ENCODE measurements around the gene SPDYE16.
"Not testable (repeated sequence)": the region's sequence is repeated elsewhere in the genome, so short reads cannot be mapped to it uniquely, and the experiment has no call there.

DNA sequence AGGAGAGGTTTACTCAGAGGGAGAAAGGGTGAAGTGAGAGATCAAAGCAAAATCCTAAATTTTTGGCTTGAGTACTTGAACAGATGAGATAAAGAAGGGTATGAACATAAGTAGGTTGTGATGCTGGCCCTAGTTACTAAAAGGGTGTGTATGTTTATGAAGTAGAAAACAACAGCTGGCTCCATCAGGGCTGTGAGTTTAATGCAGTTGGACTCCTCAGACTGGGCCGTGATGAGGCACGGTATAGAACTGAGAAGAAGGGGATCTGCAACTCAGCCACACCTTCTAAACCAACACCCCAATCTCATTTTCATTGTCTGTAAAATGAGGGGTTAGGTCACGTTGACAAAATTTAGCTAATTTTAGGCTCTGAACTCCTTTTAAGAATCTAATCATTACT, 29.2 kb upstream of the SPDYE16 start:
- not testable (repeated sequence) for TF ChIP-seq CTCF (conservative IDR thresholded peaks at IDR 0.05 in 1 of 2, IDR thresholded peaks at IDR 0.05 in 1 of 2; ENCODE audit: extremely low read depth in 1 of 2, insufficient read depth in 1 of 2, low read depth in 1 of 2, low read length in 2 of 2); EZH2 (IDR thresholded peaks at IDR 0.05; ENCODE audit: borderline replicate concordance, low read length)
